Chondrocyte (in vitro differentiated cells): ENCODE measurements around the gene POU2AF3. TPM values are rescaled to one million over a fixed set of nuclear protein-coding genes. Genes with fewer than 3 reads are reported as not detected.

ENCODE experiments used
- DNase-seq: peaks from one replicate; pipeline ENCODE4 v3.0.0; 2021; ENCODE audit warnings: mixed read lengths, low spot score
- H3K27ac Mint-ChIP-seq: one replicate; pipeline ENCODE4 v1.8.0; 2021; ENCODE audit warnings: mild to moderate bottlenecking, moderate library complexity, mixed read lengths; ENCODE audit not compliant: unreplicated experiment
- H3K27me3 Mint-ChIP-seq: 2 replicates; pipeline ENCODE4 v1.8.0; 2021; ENCODE audit warnings: low read depth, mixed read lengths
- H3K36me3 Mint-ChIP-seq: 2 replicates; pipeline ENCODE4 v1.8.0; 2021; ENCODE audit warnings: low read depth, mixed read lengths
- H3K4me1 Mint-ChIP-seq: 2 replicates; pipeline ENCODE4 v1.8.0; 2021; ENCODE audit warnings: low read depth, mild to moderate bottlenecking, mixed read lengths
- H3K4me3 Mint-ChIP-seq: one replicate; pipeline ENCODE4 v1.8.0; 2021; ENCODE audit warnings: mild to moderate bottlenecking, moderate library complexity, mixed read lengths; ENCODE audit not compliant: unreplicated experiment
- H3K9me3 Mint-ChIP-seq: 2 replicates; pipeline ENCODE4 v1.8.0; 2021; ENCODE audit warnings: low read depth, mixed read lengths
- total RNA-seq: library from RNA; stranded (reverse); gene quantifications from 3 replicates; pipeline ENCODE4 v1.2.1, GENCODE V29; 2021
- TF ChIP-seq, protein P1 (sequence below): fragments of 200-600 bp; sonication (generic); IDR thresholded peaks from 2 replicates; pipeline ENCODE4 v1.5.0; 2021; ENCODE audit warnings: antibody characterized with exemption, mild to moderate bottlenecking, moderate library complexity

The POU2AF3 gene
- total RNA-seq, 1 donor from 2014 or later, result not detected

DNA sequence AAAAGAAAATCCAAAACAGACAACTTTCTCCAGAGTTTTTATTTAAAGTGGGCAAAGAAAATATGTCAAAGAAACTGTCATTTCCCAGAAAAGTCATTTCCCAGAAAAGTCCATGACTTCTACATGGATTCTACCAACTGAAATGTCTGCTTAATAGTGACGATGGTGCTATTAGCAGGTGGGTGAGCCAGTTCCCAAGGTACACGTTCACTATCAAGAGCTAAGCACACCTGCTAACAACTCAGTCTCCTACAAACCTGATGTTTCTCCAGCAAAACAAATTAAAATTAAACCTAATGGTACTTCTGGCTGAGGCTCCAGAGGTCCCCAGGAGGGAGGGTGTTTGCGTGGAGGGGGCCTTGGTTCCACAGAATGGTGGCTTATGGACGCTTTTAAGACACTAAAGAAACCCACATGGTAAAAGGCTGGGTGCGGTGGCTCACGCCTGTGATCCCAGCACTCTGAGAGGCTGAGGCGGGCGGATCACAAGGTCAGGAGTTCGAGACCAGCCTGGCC is 53.9 kb downstream of the POU2AF3 start:
- peaks cover 26% of the 10 kb centered on the region for H3K27me3 Mint-ChIP-seq
- H3K27ac Mint-ChIP-seq, result no peak overlapping the region
- H3K4me3 Mint-ChIP-seq, result no peak overlapping the region
- TF ChIP-seq, protein P1, sequence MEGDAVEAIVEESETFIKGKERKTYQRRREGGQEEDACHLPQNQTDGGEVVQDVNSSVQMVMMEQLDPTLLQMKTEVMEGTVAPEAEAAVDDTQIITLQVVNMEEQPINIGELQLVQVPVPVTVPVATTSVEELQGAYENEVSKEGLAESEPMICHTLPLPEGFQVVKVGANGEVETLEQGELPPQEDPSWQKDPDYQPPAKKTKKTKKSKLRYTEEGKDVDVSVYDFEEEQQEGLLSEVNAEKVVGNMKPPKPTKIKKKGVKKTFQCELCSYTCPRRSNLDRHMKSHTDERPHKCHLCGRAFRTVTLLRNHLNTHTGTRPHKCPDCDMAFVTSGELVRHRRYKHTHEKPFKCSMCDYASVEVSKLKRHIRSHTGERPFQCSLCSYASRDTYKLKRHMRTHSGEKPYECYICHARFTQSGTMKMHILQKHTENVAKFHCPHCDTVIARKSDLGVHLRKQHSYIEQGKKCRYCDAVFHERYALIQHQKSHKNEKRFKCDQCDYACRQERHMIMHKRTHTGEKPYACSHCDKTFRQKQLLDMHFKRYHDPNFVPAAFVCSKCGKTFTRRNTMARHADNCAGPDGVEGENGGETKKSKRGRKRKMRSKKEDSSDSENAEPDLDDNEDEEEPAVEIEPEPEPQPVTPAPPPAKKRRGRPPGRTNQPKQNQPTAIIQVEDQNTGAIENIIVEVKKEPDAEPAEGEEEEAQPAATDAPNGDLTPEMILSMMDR, result no peak
- H3K4me1 Mint-ChIP-seq, result no peaks in the 10 kb centered on the region
- H3K9me3 Mint-ChIP-seq, result no peaks in the 10 kb centered on the region
- no peaks in the 10 kb centered on the region for H3K36me3 Mint-ChIP-seq
- DNase-seq, result no peak

DNA sequence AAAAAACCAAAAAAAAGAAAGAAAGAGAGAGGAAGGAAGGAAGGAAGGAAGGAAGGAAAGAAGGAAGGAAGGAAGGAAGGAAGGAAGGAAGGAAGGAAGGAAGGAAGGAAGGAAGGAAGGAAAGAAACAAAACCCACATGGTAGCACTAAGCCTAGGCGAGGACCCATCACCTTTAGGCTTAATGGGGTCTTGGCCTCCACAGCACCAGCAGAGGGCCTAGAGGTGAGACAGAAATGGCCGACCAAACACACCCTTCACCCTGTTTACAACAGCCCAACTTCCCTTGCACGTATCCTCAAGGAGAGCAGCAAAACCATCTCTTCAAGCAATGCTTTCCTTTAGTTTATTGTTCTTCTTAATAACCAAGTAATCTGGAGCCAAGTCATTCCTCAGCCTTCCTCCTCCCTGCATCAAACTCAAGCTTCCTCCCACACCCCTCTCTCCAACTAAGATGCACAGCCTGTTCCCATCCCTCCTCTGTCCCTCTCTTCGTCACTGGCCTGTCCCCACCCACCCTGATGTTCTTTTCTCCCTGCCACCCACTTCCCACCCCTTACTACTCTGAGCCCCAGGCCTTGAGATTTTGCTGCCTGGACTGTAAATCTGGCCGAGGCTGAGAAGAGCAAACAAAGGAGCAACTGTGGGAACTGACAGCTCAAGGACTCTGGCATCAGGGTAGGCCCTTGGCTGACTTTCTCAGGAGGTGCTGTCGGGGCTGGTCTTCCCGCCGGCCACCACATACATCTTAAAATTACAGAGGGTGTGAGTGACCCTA is 54.8 kb downstream of the POU2AF3 start:
- Mint-ChIP-seq H3K27me3 (peaks cover 24% of the 10 kb centered on the region), H3K9me3 (no peaks in the 10 kb centered on the region), H3K27ac (no peak overlapping the region), H3K4me1 (no peaks in the 10 kb centered on the region), H3K36me3 (no peaks in the 10 kb centered on the region), H3K4me3 (no peak overlapping the region)
- TF ChIP-seq, protein P1, result no peak
- no peak for DNase-seq

DNA sequence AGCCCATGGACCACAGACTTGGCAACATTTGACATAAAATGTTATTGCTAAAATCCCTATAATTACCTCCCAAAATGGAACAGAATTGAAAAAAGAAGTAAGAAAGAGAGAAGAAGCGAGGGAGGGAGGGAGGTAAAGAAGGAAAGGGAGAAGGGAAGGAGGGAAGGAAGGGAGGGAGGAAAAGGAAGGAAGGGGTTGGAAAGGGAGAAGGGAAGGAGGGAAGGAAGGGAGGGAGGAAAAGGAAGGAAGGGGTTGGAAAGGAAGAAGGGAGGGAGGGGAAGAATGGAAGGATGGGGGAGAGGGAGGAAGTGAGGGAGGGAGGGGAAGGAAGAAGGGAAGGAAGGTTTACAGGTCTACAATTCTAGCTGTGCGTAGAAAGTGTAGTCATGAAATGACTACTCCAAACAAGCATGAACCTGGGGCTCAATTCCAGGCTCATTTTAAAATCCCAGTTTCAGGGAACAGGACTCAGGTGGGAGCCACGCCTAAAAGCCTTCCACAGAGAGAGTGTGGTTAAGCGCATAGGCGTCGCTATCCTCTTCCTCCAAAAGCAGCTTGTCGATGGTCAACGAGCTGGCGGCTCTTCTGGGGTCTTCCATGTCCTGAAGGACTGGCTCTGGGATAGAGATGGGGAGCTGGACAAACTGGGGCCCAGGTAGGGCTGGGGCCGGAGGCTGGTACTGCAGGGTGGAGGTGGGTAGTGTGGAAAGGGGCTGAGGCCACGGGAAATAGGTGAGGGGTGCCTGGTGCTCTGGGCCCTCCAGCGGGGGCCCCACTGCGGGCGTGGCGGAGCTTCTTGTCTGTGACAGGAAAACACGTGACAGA is 55.6 kb downstream of the POU2AF3 start:
- H3K27ac Mint-ChIP-seq, result no peak overlapping the region
- H3K4me3 Mint-ChIP-seq, result no peak overlapping the region
- no peaks in the 10 kb centered on the region for H3K9me3 Mint-ChIP-seq
- H3K27me3 Mint-ChIP-seq, result peaks cover 20% of the 10 kb centered on the region
- no peaks in the 10 kb centered on the region for H3K36me3 Mint-ChIP-seq
- H3K4me1 Mint-ChIP-seq, result no peaks in the 10 kb centered on the region
- TF ChIP-seq, protein P1, result no peak
- no peak for DNase-seq

DNA sequence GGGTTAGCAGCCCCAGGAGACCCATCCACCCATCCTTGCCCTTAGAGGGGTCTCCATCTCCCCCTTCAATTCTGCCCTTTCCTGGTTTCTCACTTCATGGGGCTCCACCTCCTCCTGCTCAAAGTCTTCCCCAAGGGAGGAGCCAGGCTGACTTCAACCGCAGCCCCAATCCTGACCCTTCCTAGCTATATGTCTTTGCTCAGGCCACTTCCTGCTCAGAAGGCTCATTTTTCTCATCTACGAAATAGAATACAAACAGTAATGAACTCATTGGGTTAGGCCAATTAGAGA is 56.2 kb downstream of the POU2AF3 start:
- H3K36me3 Mint-ChIP-seq, result no peaks in the 10 kb centered on the region
- no peaks in the 10 kb centered on the region for H3K9me3 Mint-ChIP-seq

DNA sequence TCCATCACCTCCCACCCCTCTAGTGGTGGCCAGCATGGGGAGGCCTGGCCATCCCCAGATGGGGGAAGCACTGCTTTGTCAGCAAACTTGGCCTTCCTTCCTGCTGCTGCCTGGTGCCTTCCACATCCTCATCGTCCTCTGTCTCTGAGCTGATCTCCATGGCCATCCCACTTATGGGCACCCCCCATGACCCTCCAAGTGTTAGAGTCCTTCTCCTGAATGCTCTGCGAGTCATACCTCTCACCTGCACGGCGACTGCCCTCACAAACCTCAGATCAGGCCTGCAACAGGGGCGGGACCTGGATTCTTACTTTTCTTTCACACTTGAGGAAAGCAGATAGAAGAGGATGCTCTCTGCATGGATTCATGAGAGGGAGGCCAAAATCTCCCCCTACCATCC is 56.8 kb downstream of the POU2AF3 start:
- Mint-ChIP-seq H3K9me3 (no peaks in the 10 kb centered on the region), H3K4me1 (no peaks in the 10 kb centered on the region), H3K4me3 (no peak overlapping the region), H3K36me3 (no peaks in the 10 kb centered on the region), H3K27ac (no peak overlapping the region), H3K27me3 (peaks cover 13% of the 10 kb centered on the region)
- TF ChIP-seq, protein P1, result no peak
- no peak for DNase-seq

More for the DNA sequence above, 56.2 kb downstream of the POU2AF3 start:
- DNase-seq, result no peak
- Mint-ChIP-seq H3K27ac (no peak overlapping the region), H3K27me3 (peaks cover 16% of the 10 kb centered on the region), H3K4me1 (no peaks in the 10 kb centered on the region), H3K4me3 (no peak overlapping the region)
- TF ChIP-seq, protein P1, result no peak
